B cell (primary cell): ENCODE results near the gene TUBA4B. TPM values are rescaled to one million over a fixed set of nuclear protein-coding genes. Genes with fewer than 3 reads are reported as not detected.

Experiments used
- ATAC-seq: fragments of 200-7000 bp; cut with Tn5 transposase; one replicate; pipeline ENCODE4 v1.10.0; 2021; ENCODE audit warnings: low read depth, mild to moderate bottlenecking, moderate number of reproducible peaks, moderate library complexity
- CTCF ChIA-PET: fragments of 350-600 bp; sonication (Branson Sonifier 250); formaldehyde crosslinking; loops from one replicate; lab custom pipeline; 2021; ENCODE audit warnings: antibody characterized with exemption, inconsistent platforms; lab: Charles Lee
- POLR2A ChIA-PET: fragments of 350-600 bp; sonication (Branson Sonifier 250); formaldehyde crosslinking; loops from one replicate; lab custom pipeline; 2021; ENCODE audit warnings: antibody characterized with exemption; lab: Charles Lee
- DNase-seq: peaks from one replicate; pipeline ENCODE4 v3.0.0; 2013
- H2AFZ ChIP-seq: 2 replicates; pipeline ENCODE4 v1.6.1; 2012; ENCODE audit warnings: mild to moderate bottlenecking, low read depth, low read length; ENCODE audit not compliant: insufficient read depth, poor library complexity, severe bottlenecking
- H3K27ac ChIP-seq, 2 donors: 1 replicate in 1 of 2; 2 replicates in 1 of 2; pipeline ENCODE4 v1.5.1; 2012 to 2013; ENCODE audit warnings: low read length in 2 of 2, mild to moderate bottlenecking in 2 of 2, moderate library complexity in 1 of 2
- H3K27me3 ChIP-seq, 4 experiments: fragments of 200-600 bp in 1 of 4; sonication (generic) in 1 of 4; replicated peaks in 1 of 4; 1 replicate in 2 of 4; 2 replicates in 2 of 4; pipeline versions ENCODE4 v1.6.1 to v1.7.0; 2013 to 2016; ENCODE audit warnings: low read length in 3 of 4, mild to moderate bottlenecking in 2 of 4, mixed read lengths in 1 of 4, moderate library complexity in 1 of 4; ENCODE audit not compliant: insufficient read depth in 4 of 4, control insufficient read depth in 3 of 4; ENCODE audit errors: control extremely low read depth in 1 of 4
- H3K36me3 ChIP-seq, 2 experiments: replicated peaks in 1 of 2; 1 replicate in 1 of 2; 2 replicates in 1 of 2; pipeline versions ENCODE4 v1.6.1 to v1.7.1; 2013; ENCODE audit warnings: low read length in 1 of 2; ENCODE audit not compliant: insufficient read depth in 2 of 2, control insufficient read depth in 1 of 2; ENCODE audit errors: control extremely low read depth in 1 of 2, extremely low read depth in 1 of 2
- H3K4me1 ChIP-seq, 2 donors: fragments of 200-600 bp in 1 of 2; sonication (generic) in 1 of 2; 1 replicate in 1 of 2; 2 replicates in 1 of 2; pipeline versions ENCODE4 v1.5.1 to v1.6.1; 2013 to 2017; ENCODE audit warnings: low read length in 2 of 2; ENCODE audit not compliant: control insufficient read depth in 2 of 2, insufficient read depth in 2 of 2
- H3K4me2 ChIP-seq: replicated peaks from 2 replicates; pipeline ENCODE3; 2012; ENCODE audit warnings: mild to moderate bottlenecking, low read depth, low read length; ENCODE audit not compliant: poor library complexity, severe bottlenecking
- H3K4me3 ChIP-seq, 5 experiments: fragments of 200-600 bp in 1 of 5; sonication (generic) in 1 of 5; 1 replicate in 3 of 5; 2 replicates in 2 of 5; pipeline versions ENCODE4 v1.5.1 to v1.7.0; 2011 to 2016; ENCODE audit warnings: low read length in 4 of 5, mild to moderate bottlenecking in 4 of 5, low read depth in 2 of 5, control low read depth in 1 of 5, moderate library complexity in 1 of 5; ENCODE audit not compliant: insufficient read depth in 1 of 5; ENCODE audit errors: control extremely low read depth in 1 of 5, extremely low read depth in 1 of 5
- H3K79me2 ChIP-seq: fragments of 200-600 bp; sonication (generic); one replicate; pipeline ENCODE4 v1.6.0; 2016; ENCODE audit warnings: low read length; ENCODE audit not compliant: control insufficient read depth, insufficient read depth
- H3K9ac ChIP-seq: fragments of 200-600 bp; sonication (generic); 2 replicates; pipeline ENCODE4 v1.6.1; 2017; ENCODE audit warnings: mild to moderate bottlenecking, low read length, moderate library complexity
- H3K9me3 ChIP-seq, 3 donors: one replicate each; pipeline versions ENCODE4 v1.6.1 to v1.7.1; 2013; ENCODE audit warnings: low read length in 2 of 3; ENCODE audit not compliant: control insufficient read depth in 2 of 3, insufficient read depth in 1 of 3; ENCODE audit errors: control extremely low read depth in 1 of 3
- H4K20me1 ChIP-seq: 2 replicates; pipeline ENCODE4 v1.6.0; 2012; ENCODE audit warnings: mild to moderate bottlenecking, low read length; ENCODE audit not compliant: insufficient read depth, control insufficient read depth, poor library complexity, severe bottlenecking
- H3K27ac Mint-ChIP-seq: one replicate; pipeline ENCODE4 v1.8.0; 2021; ENCODE audit warnings: mixed read lengths
- H3K27me3 Mint-ChIP-seq: one replicate; pipeline ENCODE4 v1.8.0; 2021; ENCODE audit warnings: mixed read lengths
- H3K4me1 Mint-ChIP-seq: one replicate; pipeline ENCODE4 v1.8.0; 2021; ENCODE audit warnings: mixed read lengths
- H3K4me3 Mint-ChIP-seq: one replicate; pipeline ENCODE4 v1.8.0; 2021; ENCODE audit warnings: mixed read lengths
- H3K9me3 Mint-ChIP-seq: one replicate; pipeline ENCODE4 v1.8.0; 2022; ENCODE audit warnings: mixed read lengths; ENCODE audit not compliant: insufficient read depth
- CTCF ChIP-seq: fragments of 200-600 bp; IDR thresholded peaks from one replicate; pipeline ENCODE4 v1.8.0; 2022; ENCODE audit warnings: antibody characterized with exemption, mild to moderate bottlenecking
- EZH2 ChIP-seq: IDR thresholded peaks from 2 replicates; pipeline ENCODE4 v1.6.1; 2012; ENCODE audit warnings: borderline replicate concordance, low read depth, mild to moderate bottlenecking, moderate library complexity, low read length; ENCODE audit not compliant: insufficient read depth, poor library complexity, severe bottlenecking
- WGBS: methylation state at CpG from one replicate; pipeline ENCODE4 v1.1.5; 2013; ENCODE audit warnings: missing lambda C conversion rate; ENCODE audit not compliant: insufficient coverage; 5-methylcytosine and 5-hydroxymethylcytosine counted together
- intact Hi-C: fragments of 100-400 bp; cut with micrococcal nuclease; formaldehyde crosslinking; loops from one replicate; pipeline ENCODE4 v1.10.0; 2022
- polyA plus RNA-seq: library from polyadenylated mRNA; depleted of rRNA; stranded (reverse); fragments of >200 nt; gene quantifications from 2 replicates; pipeline ENCODE4 v1.2.3, GENCODE V29; 2012
- total RNA-seq, 2 donors: library from RNA; stranded (reverse); fragments of 120-200 nt in 1 of 2; gene quantifications; 1 replicate in 1 of 2; 2 replicates in 1 of 2; pipeline versions ENCODE4 v1.2.3 to v1.2.4, GENCODE V29; 2013 to 2022

Gene TUBA4B
- total and polyA plus RNA-seq, 2 donors (not counting 1 experiment from before 2014, with no cell fraction given): not detected

GRCh38 chr2:219290381-219291171 is 37.5 kb downstream of the TUBA4B start:
- Mint-ChIP-seq H3K27me3 (no peaks in the 10 kb centered on the region), H3K9me3 (no peaks in the 10 kb centered on the region), H3K27ac (no peak overlapping the region), H3K4me3 (no peak overlapping the region), H3K4me1 (peaks cover 13% of the 10 kb centered on the region)
- H3K9me3 ChIP-seq: no peaks in the 10 kb centered on the region
- WGBS: 90% methylated on average over 16 of the region's 16 CpGs
- no peak overlapping the region for H3K4me3 ChIP-seq
- no peak for TF ChIP-seq CTCF
- TF ChIP-seq EZH2: no peak
- ChIA-PET POLR2A (interaction anchor here (0.9 kb wide), 1 partner anchor 11 kb away, joined by 3 read pairs; the partner anchor contains the start of gene DNAJB2), CTCF (interaction anchor here (0.7 to 6.5 kb wide), 5 partner anchors 9 to 131 kb away, joined by 3 to 239 read pairs (median 6); partner anchors contain the start of genes DNAJB2 and NHEJ1)
- H3K4me1 ChIP-seq: peaks cover 10 to 13% of the 10 kb centered on the region in 2 donors
- ATAC-seq: no peak
- peaks cover 2% of the 10 kb centered on the region for H4K20me1 ChIP-seq
- no peak overlapping the region for H3K4me2 ChIP-seq
- intact Hi-C loops: no loop called here
- H2AFZ ChIP-seq: no peak overlapping the region
- H3K27me3 ChIP-seq: no peaks in the 10 kb centered on the region
- no peak overlapping the region for H3K27ac ChIP-seq
- H3K79me2 ChIP-seq: no peaks in the 10 kb centered on the region
- no peak for DNase-seq
- H3K36me3 ChIP-seq: peaks cover 0 to 7% of the 10 kb centered on the region in 2 experiments
- H3K9ac ChIP-seq: no peak overlapping the region

GRCh38 chr2:219291394-219291793 is 38.4 kb downstream of the TUBA4B start:
- Histone ChIP-seq H4K20me1 (no peaks in the 10 kb centered on the region), H3K4me2 (no peak overlapping the region), H3K79me2 (no peaks in the 10 kb centered on the region), H3K27me3 (no peaks in the 10 kb centered on the region), H3K4me1 (peaks cover 10 to 13% of the 10 kb centered on the region in 2 donors), H3K9me3 (no peaks in the 10 kb centered on the region), H3K27ac (no peak overlapping the region), H3K4me3 (no peak overlapping the region), H2AFZ (no peak overlapping the region), H3K9ac (no peak overlapping the region), H3K36me3 (peaks cover 0 to 1% of the 10 kb centered on the region in 2 experiments)
- no peak overlapping the region for H3K4me3 Mint-ChIP-seq
- H3K4me1 Mint-ChIP-seq: peaks cover 16% of the 10 kb centered on the region
- ChIA-PET CTCF (interaction anchor here (1.1 to 6.5 kb wide), 8 partner anchors 8 to 233 kb away, joined by 3 to 239 read pairs (median 5); partner anchors contain the start of genes ANKZF1, ATG9A, DNAJB2 and GLB1L), POLR2A (interaction anchor here (0.6 to 0.9 kb wide), 2 partner anchors 12 to 38 kb away, joined by 3 read pairs; partner anchors contain the start of genes DNAJB2 and TUBA4A)
- no peaks in the 10 kb centered on the region for H3K27me3 Mint-ChIP-seq
- no peaks in the 10 kb centered on the region for H3K9me3 Mint-ChIP-seq
- no CpG with 5 or more reads among the region's 7 CpGs for WGBS
- no peak overlapping the region for H3K27ac Mint-ChIP-seq
- DNase-seq: no peak
- no peak for ATAC-seq
- intact Hi-C loops: no loop called here
- no peak for TF ChIP-seq EZH2
- no peak for TF ChIP-seq CTCF
